Trophoblast cell (in vitro differentiated cells and primary cell): ENCODE results near the gene GCH1.

Source experiments
- DNase-seq, 2 donors: peaks; one replicate each; pipeline ENCODE4 v3.0.0-alpha.2; 2016
- H2AFZ ChIP-seq: 2 replicates; pipeline ENCODE4 v1.6.1; 2013; ENCODE audit warnings: low read length, moderate library complexity, mild to moderate bottlenecking; ENCODE audit not compliant: insufficient read depth, poor library complexity
- H2AK5ac ChIP-seq: 2 replicates; pipeline ENCODE4 v1.6.1; 2013; ENCODE audit warnings: mild to moderate bottlenecking, low read length
- H2BK120ac ChIP-seq: 2 replicates; pipeline ENCODE4 v1.6.1; 2013; ENCODE audit warnings: low read length, mild to moderate bottlenecking, moderate library complexity; ENCODE audit not compliant: insufficient read depth, poor library complexity
- H2BK12ac ChIP-seq: 2 replicates; pipeline ENCODE4 v1.6.1; 2013; ENCODE audit warnings: mild to moderate bottlenecking, low read length, moderate library complexity
- H2BK5ac ChIP-seq: 2 replicates; pipeline ENCODE4 v1.6.1; 2013; ENCODE audit warnings: low read length, low read depth, moderate library complexity, mild to moderate bottlenecking; ENCODE audit not compliant: poor library complexity
- H3K14ac ChIP-seq: 2 replicates; pipeline ENCODE4 v1.6.1; 2013; ENCODE audit warnings: mild to moderate bottlenecking, low read length
- H3K18ac ChIP-seq: 2 replicates; pipeline ENCODE4 v1.6.1; 2013; ENCODE audit warnings: mild to moderate bottlenecking, low read length
- H3K23ac ChIP-seq: 2 replicates; pipeline ENCODE4 v1.6.1; 2013; ENCODE audit warnings: low read length
- H3K27ac ChIP-seq: 2 replicates; pipeline ENCODE4 v1.5.1; 2013; ENCODE audit warnings: low read depth, mild to moderate bottlenecking, inconsistent platforms, low read length, moderate library complexity
- H3K27me3 ChIP-seq: 2 replicates; pipeline ENCODE4 v1.6.1; 2013; ENCODE audit warnings: inconsistent platforms, mild to moderate bottlenecking, low read length, moderate library complexity; ENCODE audit not compliant: insufficient read depth
- H3K36me3 ChIP-seq, 2 experiments: 1 replicate in 1 of 2; 2 replicates in 1 of 2; pipeline ENCODE4 v1.6.1; 2013; ENCODE audit warnings: low read length in 2 of 2, mild to moderate bottlenecking in 2 of 2, moderate library complexity in 1 of 2; ENCODE audit not compliant: insufficient read depth in 2 of 2, control insufficient read depth in 1 of 2
- H3K4ac ChIP-seq: 2 replicates; pipeline ENCODE4 v1.6.1; 2013; ENCODE audit warnings: low read depth, mild to moderate bottlenecking, low read length, moderate library complexity
- H3K4me1 ChIP-seq, 2 experiments: 1 replicate in 1 of 2; 2 replicates in 1 of 2; pipeline ENCODE4 v1.6.1; 2013; ENCODE audit warnings: low read length in 2 of 2, mild to moderate bottlenecking in 2 of 2, moderate library complexity in 1 of 2; ENCODE audit not compliant: insufficient read depth in 2 of 2, control insufficient read depth in 1 of 2
- H3K4me2 ChIP-seq: 2 replicates; pipeline ENCODE4 v1.6.1; 2013; ENCODE audit warnings: inconsistent platforms, mild to moderate bottlenecking, low read length, moderate library complexity
- H3K4me3 ChIP-seq: 2 replicates; pipeline ENCODE4 v1.5.1; 2013; ENCODE audit warnings: mild to moderate bottlenecking, low read depth, low read length, inconsistent platforms
- H3K79me1 ChIP-seq: one replicate; pipeline ENCODE4 v1.6.1; 2013; ENCODE audit warnings: low read length
- H3K79me2 ChIP-seq: 2 replicates; pipeline ENCODE4 v1.6.1; 2013; ENCODE audit warnings: low read length, mild to moderate bottlenecking; ENCODE audit not compliant: control insufficient read depth, insufficient read depth, poor library complexity
- H3K9ac ChIP-seq: 2 replicates; pipeline ENCODE4 v1.6.1; 2013; ENCODE audit warnings: mild to moderate bottlenecking, low read length
- H3K9me3 ChIP-seq: 2 replicates; pipeline ENCODE4 v1.6.1; 2013; ENCODE audit warnings: low read depth, mild to moderate bottlenecking, control low read depth, inconsistent platforms, low read length; ENCODE audit not compliant: insufficient read depth
- H4K12ac ChIP-seq: 2 replicates; pipeline ENCODE4 v1.6.1; 2013; ENCODE audit warnings: low read depth, mild to moderate bottlenecking, low read length, moderate library complexity
- H4K8ac ChIP-seq: 2 replicates; pipeline ENCODE4 v1.6.1; 2013; ENCODE audit warnings: low read depth, mild to moderate bottlenecking, low read length, moderate library complexity
- H4K91ac ChIP-seq: one replicate; pipeline ENCODE4 v1.6.1; 2013; ENCODE audit warnings: low read depth, mild to moderate bottlenecking, low read length, moderate library complexity
- WGBS: extraction: QIAGEN DNeasy Blood & Tissue Kit; methylation state at CpG from one replicate; pipeline ENCODE4 v1.1.7; 2013; ENCODE audit warnings: missing lambda C conversion rate; ENCODE audit not compliant: insufficient read length, insufficient coverage; ENCODE audit errors: extremely low coverage; 5-methylcytosine and 5-hydroxymethylcytosine counted together

Gene GCH1

GRCh38 chr14:54818201-54819133, 84.2 kb downstream of the GCH1 start:
- Histone ChIP-seq H2BK12ac (peak overlapping the region; percentile 65), H3K36me3 (no peaks in the 10 kb centered on the region), H3K9ac (no peak overlapping the region), H4K8ac (no peak overlapping the region), H3K14ac (no peak overlapping the region), H4K12ac (no peak overlapping the region), H2BK120ac (no peak overlapping the region), H3K18ac (no peak overlapping the region), H3K4me3 (no peak overlapping the region), H3K23ac (no peak overlapping the region), H3K4me1 (peaks cover 12 to 19% of the 10 kb centered on the region in 2 experiments), H2BK5ac (peak overlapping the region; percentile 55), H2AFZ (no peak overlapping the region), H3K79me2 (no peaks in the 10 kb centered on the region), H2AK5ac (no peak overlapping the region), H3K4me2 (peak overlapping the region; percentile 21), H3K79me1 (peaks cover 3% of the 10 kb centered on the region), H3K9me3 (peaks cover 4% of the 10 kb centered on the region), H4K91ac (no peak overlapping the region), H3K27ac (no peak overlapping the region), H3K4ac (no peak overlapping the region), H3K27me3 (no peaks in the 10 kb centered on the region)
- DNase-seq = peak; percentile 60 to 68
- WGBS = no CpG with 5 or more reads among the region's 14 CpGs

- H3K9ac ChIP-seq = no peak overlapping the region
- WGBS = no CpG with 5 or more reads among the region's 5 CpGs
Measured at GRCh38 chr14:54817506-54817905, 85.1 kb downstream of the GCH1 start.

GRCh38 chr14:54816450-54816849, 86.2 kb downstream of the GCH1 start:
- Histone ChIP-seq H3K79me1 (peaks cover 3% of the 10 kb centered on the region), H2AK5ac (no peak overlapping the region), H3K14ac (no peak overlapping the region), H2BK12ac (no peak overlapping the region), H3K4me1 (peaks cover 12 to 19% of the 10 kb centered on the region in 2 experiments), H2AFZ (no peak overlapping the region), H2BK120ac (no peak overlapping the region), H3K36me3 (no peaks in the 10 kb centered on the region), H4K91ac (no peak overlapping the region), H4K12ac (no peak overlapping the region), H2BK5ac (no peak overlapping the region), H3K27me3 (no peaks in the 10 kb centered on the region), H3K4ac (no peak overlapping the region), H3K23ac (no peak overlapping the region), H3K27ac (no peak overlapping the region), H3K18ac (no peak overlapping the region), H3K4me3 (no peak overlapping the region), H3K9ac (no peak overlapping the region), H3K9me3 (peaks cover 2% of the 10 kb centered on the region), H3K79me2 (no peaks in the 10 kb centered on the region), H4K8ac (no peak overlapping the region), H3K4me2 (no peak overlapping the region)
- no CpG with 5 or more reads among the region's 1 CpG for WGBS
- no peak for DNase-seq

More at GRCh38 chr14:54817506-54817905, 85.1 kb downstream of the GCH1 start:
- Histone ChIP-seq H3K4me3 (no peak overlapping the region), H4K8ac (no peak overlapping the region), H4K91ac (no peak overlapping the region), H2BK5ac (no peak overlapping the region), H2AFZ (no peak overlapping the region), H3K27me3 (no peaks in the 10 kb centered on the region), H3K23ac (no peak overlapping the region), H3K79me2 (no peaks in the 10 kb centered on the region), H2AK5ac (no peak overlapping the region), H3K4ac (no peak overlapping the region), H2BK12ac (no peak overlapping the region), H3K4me2 (no peak overlapping the region), H3K27ac (no peak overlapping the region), H4K12ac (no peak overlapping the region), H3K9me3 (peaks cover 4% of the 10 kb centered on the region), H3K4me1 (peaks cover 12 to 19% of the 10 kb centered on the region in 2 experiments), H3K14ac (no peak overlapping the region), H3K18ac (no peak overlapping the region), H3K79me1 (peaks cover 3% of the 10 kb centered on the region), H3K36me3 (no peaks in the 10 kb centered on the region), H2BK120ac (no peak overlapping the region)
- DNase-seq = peak in 1 of 2 donors; percentile 31

- Histone ChIP-seq H4K12ac (no peak overlapping the region), H4K91ac (no peak overlapping the region), H3K9me3 (peaks cover 2% of the 10 kb centered on the region), H3K4me1 (peaks cover 12 to 19% of the 10 kb centered on the region in 2 experiments), H2AFZ (no peak overlapping the region), H3K79me1 (peaks cover 3% of the 10 kb centered on the region), H3K9ac (no peak overlapping the region), H2BK120ac (no peak overlapping the region), H3K27ac (no peak overlapping the region), H3K27me3 (no peaks in the 10 kb centered on the region), H3K18ac (no peak overlapping the region), H2BK5ac (no peak overlapping the region), H2BK12ac (no peak overlapping the region), H3K14ac (no peak overlapping the region), H3K79me2 (no peaks in the 10 kb centered on the region), H3K4ac (no peak overlapping the region), H3K4me2 (no peak overlapping the region), H3K36me3 (no peaks in the 10 kb centered on the region), H2AK5ac (no peak overlapping the region), H3K4me3 (no peak overlapping the region), H4K8ac (no peak overlapping the region), H3K23ac (no peak overlapping the region)
- WGBS = no CpG with 5 or more reads among the region's 6 CpGs
- DNase-seq = no peak
Measured at GRCh38 chr14:54815515-54815914, 87.1 kb downstream of the GCH1 start.
